C4-2B (cell line): Measurements from ENCODE around the gene MLLT1.

Source experiments
- CTCF ChIP-seq: fragments of 450-650 bp; conservative IDR thresholded peaks from 2 replicates; pipeline ENCODE4 v1.5.1; 2017; ENCODE audit warnings: mild to moderate bottlenecking
- ZFX ChIP-seq: fragments of 450-650 bp; IDR thresholded peaks from 2 replicates; pipeline ENCODE4 v1.6.1; 2017

GRCh38 chr19:6228551-6229215 lies 51.1 kb downstream of the MLLT1 start:
- TF ChIP-seq CTCF = no peak
- no peak for TF ChIP-seq ZFX
